Urothelium cell line (cell line): ENCODE data around the gene ELP4.

Experiments used
- DNase-seq: peaks from one replicate; pipeline ENCODE4 v3.0.0; 2011; ENCODE audit warnings: low spot score, mixed read lengths
- FAIRE-seq: peaks from 2 replicates; lab custom pipeline; 2011; peaks lifted over from hg19 to GRCh38; lab: Jason Lieb, UNC

The ELP4 gene

DNA sequence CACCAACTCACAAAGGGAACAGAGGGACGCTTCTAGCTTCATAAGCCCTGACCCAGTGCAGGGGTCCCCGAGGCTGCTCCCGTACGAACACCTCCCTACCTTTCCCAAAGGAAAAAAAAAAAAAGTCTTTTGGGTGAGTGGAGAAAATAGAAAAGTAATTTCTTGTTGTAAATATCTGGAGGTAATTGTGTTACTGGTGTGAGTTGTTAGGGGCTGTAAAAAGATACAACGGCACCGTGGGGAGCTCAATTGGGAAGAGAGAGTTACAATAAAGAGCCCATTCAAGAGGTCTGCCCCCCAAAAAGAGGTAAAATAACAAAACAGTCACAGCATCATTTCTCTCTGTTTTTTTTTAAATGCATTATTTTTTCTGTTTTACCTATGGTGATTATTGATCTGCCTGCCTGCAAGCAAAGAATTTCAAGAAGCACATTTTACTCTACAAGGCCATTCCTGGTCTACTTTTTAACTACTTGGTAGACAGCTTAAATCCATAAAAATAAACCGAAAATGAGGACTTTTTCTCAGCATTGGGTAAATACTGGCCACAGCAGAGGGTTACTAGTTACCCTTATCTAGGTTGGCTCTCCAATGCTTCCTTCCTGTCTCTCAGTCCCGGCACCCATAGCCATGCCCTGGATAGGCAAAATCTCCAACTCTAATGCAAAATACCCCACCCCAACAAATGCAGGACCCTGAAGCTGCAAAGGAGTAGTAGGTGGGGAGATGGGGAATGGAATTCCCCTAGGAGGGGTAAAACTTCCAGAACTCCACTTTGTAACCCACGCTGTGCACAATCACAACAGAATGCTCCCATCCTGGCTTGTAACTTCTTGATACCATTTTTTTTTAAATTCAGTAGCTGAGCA is 298.5 kb downstream of the ELP4 start:
- FAIRE-seq: no peak
- no peak for DNase-seq

- FAIRE-seq: no peak
- no peak for DNase-seq
Observed at GRCh38 chr11:31808721-31809540, 299.4 kb downstream of the ELP4 start.

DNA sequence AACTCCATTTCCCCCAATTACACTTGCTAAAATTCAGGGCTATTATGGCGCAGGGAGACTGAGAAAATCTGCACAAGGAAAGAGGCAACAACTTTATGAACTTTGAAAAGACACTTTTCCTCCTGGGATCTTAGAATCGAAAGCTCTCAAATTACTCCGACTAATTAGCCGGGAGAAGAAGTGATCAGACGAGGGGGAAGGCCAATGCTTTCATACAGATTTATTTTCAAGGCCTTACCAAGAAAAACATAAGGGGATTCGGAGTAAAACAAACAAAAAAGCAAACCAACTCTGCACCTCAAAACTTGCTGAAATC is 299.9 kb downstream of the ELP4 start:
- no peak for FAIRE-seq
- no peak for DNase-seq

GRCh38 chr11:31809857-31810778 is 300.6 kb downstream of the ELP4 start:
- no peak for FAIRE-seq

GRCh38 chr11:31810779-31811647 is 301.4 kb downstream of the ELP4 start, which contains the start of gene PAX6:
PAX6 (minus strand) TSS chr11:31811322; CDS start chr11:31806411, 4,911 bp downstream.
- DNase-seq (no peak), FAIRE-seq (no peak)

More at GRCh38 chr11:31809857-31810778, 300.6 kb downstream of the ELP4 start:
- no peak for DNase-seq

- no peak for DNase-seq
- FAIRE-seq: no peak
Observed at GRCh38 chr11:31812383-31813381, 303.1 kb downstream of the ELP4 start.

- no peak for FAIRE-seq
- DNase-seq: no peak
Observed at GRCh38 chr11:31813391-31814175, 304.0 kb downstream of the ELP4 start.

- DNase-seq (no peak), FAIRE-seq (no peak)
Observed at GRCh38 chr11:31814176-31814868, 304.8 kb downstream of the ELP4 start.

DNA sequence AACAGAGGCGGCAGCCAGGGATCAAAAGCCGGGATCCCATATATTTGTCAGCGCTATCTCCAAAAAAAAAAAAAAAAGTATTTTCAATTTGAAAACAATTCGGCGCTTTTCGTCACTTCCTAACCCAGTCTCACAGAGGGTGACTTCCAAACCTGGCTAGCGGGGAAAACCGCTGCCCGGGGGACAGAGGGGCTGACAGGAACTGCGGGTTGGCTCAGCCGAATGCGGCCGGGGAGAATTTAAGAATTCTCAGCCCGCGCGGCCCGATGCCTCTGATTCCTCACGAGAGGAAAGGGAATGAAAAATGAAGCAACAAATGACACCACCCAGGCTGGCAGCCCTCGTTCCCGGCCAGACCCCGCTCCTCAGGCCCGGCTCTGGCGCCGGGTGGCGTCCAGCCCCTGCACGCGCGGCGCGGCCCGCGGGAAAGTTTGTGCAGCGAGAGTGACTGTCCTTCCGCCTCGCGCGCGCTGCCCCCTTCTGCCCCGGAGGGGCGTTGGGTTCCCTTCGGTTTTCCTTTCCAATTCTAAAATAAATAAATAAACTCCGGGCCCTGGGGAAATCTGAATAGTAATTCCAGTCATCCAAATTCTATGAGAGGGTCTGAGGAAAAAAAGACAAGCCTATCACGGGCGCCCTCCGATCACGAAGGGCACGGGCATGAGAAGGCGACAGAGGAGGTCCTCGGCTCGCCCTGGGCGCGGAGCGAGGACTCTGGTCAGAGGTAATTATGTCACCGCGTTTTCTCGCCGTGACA is 306.3 kb downstream of the ELP4 start:
- no peak for DNase-seq
- FAIRE-seq: no peak

DNA sequence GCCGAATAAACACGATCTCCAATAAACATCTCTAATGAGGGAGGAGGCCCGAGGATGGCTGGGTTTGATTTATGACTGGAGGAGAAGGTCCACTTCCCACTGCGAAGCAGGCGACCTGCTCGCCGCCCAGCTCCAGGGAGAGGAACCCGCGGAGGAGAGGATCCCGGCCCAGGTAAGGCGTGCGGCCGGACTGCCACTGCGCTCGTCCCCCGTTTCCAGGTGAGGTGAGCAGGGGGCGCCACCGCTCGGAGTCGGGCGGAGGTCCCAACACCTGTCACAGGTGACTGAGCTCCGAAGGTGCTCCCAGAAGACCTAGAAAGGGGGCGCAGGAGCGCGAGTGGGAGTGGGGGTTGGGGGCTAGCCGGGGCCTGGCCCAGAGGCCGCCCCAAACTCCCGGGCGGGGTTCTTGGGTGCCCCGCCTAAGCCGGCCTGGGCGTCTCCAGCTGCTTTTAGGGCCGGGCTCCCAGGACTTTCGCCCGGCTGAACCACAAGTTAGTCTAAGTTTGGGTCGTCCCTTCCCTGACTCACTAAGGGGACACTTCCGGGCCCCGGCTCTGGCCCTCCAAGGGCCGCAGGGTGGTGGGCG is 307.0 kb downstream of the ELP4 start:
- DNase-seq (no peak), FAIRE-seq (no peak)

GRCh38 chr11:31817054-31817620 is 307.6 kb downstream of the ELP4 start:
- no peak for FAIRE-seq
- DNase-seq: no peak

DNA sequence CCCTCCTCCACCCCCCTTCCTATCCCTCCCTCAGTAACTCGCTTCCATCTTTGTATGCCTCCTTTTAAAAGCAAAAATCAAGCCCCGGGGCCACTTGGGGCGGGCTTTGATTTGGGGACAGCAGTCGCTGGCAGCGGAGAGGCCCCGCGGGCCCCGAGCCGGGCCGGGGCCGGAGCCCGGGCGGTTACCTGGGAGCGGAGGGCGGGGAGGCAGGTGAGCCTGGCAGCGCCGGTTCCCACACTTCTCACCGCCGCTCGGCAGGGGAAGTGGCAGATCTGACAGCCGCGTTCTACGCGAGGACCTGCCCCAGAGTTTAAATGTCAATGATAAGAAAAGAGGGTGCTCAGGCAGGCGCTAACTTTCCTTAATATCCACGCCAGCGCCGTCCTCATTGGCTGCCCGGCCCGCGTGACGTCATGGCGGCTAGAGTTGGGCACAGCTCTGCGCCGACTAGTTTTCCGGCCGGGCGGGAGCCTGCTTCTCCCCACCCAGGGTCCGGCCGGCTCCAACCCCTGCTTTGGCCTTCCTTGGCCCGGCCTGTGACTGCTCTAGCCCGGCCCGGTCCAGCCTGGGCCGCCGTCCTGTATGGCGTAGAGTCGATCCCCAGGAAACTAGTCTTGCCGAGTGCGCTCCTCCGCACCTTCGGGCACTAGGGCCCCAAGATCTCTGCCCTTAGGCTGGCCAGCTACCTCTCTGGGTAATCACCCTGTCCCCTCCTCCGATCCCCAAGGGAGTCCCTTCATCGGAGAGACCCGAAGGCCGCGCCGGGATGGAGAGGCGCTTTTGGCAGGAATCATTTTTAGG is 308.3 kb downstream of the ELP4 start:
- DNase-seq: no peak
- FAIRE-seq: no peak

- no peak for FAIRE-seq
- DNase-seq: no peak
Observed at GRCh38 chr11:31818425-31818755, 308.8 kb downstream of the ELP4 start.

DNA sequence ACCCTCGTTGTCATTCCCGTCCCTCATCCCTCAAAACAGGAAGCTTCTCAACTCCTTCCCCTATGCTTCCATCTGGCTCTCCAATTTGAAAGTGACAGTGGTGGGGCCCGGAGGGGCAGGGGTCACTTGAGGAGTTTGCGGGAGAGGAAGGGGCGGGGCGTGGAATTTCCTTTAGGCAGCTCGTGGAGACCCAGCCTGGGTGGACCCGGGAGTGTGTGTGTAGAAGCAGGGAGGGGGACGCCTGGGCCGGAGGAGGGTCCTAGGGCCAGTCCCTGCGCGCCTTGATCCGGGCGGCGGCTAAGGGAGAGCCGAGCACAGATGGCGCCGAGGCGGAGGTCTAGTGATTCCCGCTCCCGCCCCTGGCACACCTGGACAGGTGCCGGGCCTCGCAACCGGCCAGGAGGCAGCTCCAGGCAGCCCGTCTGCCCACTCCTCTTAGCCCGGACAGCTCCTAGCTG is 309.3 kb downstream of the ELP4 start:
- DNase-seq (no peak), FAIRE-seq (no peak)
